Bladder microvascular endothelial cell (primary cell): ENCODE results near the gene ALLC. TPM values are rescaled to one million over a fixed set of nuclear protein-coding genes. Genes with fewer than 3 reads are reported as not detected.

ENCODE experiments used
- total RNA-seq: library from RNA; depleted of rRNA; stranded (reverse); fragments of >200 nt; gene quantifications from 2 replicates; pipeline ENCODE4 v1.2.3, GENCODE V29; 2014

The ALLC gene
- not detected in 2 replicates for total RNA-seq

GRCh38 chr2:3657881-3658280 is at the start of gene ALLC:
Gene ALLC (plus strand): TSS chr2:3658200. CDS start chr2:3671158, 12,958 bp downstream.

GRCh38 chr2:3703236-3703756 is 45.3 kb downstream of the ALLC start, which contains the start of gene DCDC2C:
Gene DCDC2C (plus strand): TSS chr2:3703575. CDS start chr2:3703752, 177 bp downstream.

Other genes with a start within 250 kb of the ALLC start
- 34.2 and 50.2 TPM in 2 replicates for gene ADI1, start 138.7 kb upstream of the ALLC start, total RNA-seq
- 25.3 and 28.0 TPM in 2 replicates for gene RNASEH1, start 99.9 kb upstream of the ALLC start, total RNA-seq
- gene RPS7, start 82.9 kb upstream of the ALLC start, total RNA-seq = 693 and 1,102 TPM in 2 replicates
- 0.16 and 0.57 TPM in 2 replicates for gene COLEC11, start 63.1 kb upstream of the ALLC start, total RNA-seq
- 0.19 TPM in 1 of 2 replicates, not detected in the other for gene DCDC2C, start 45.4 kb downstream of the ALLC start, total RNA-seq